GM19238 (cell line): Measurements from ENCODE around the gene KLF7.

Source experiments
- DNase-seq: peaks from one replicate; pipeline ENCODE4 v3.0.0; 2011; ENCODE audit warnings: low spot score; ENCODE audit not compliant: insufficient read length

Gene KLF7

DNA sequence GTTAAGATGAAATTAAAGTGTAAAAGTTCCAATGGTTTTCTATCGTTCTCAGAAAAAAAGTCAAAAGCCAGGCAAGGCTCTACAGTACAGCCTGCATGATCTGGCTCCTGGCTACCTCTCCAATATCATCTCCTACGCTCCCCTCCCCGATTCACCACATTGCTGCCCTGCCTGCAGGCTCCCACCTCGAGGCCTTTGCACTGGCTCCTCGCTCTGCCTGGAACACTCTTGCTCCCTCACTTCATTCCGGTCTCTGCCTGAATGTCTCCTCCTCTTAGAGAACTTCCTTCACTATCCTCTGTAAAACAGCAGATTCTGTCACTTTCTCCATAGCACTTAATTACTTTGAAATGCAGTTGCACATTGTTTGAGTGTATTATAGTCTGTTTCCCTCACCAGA lies 72.5 kb downstream of the KLF7 start:
- no peak for DNase-seq

DNA sequence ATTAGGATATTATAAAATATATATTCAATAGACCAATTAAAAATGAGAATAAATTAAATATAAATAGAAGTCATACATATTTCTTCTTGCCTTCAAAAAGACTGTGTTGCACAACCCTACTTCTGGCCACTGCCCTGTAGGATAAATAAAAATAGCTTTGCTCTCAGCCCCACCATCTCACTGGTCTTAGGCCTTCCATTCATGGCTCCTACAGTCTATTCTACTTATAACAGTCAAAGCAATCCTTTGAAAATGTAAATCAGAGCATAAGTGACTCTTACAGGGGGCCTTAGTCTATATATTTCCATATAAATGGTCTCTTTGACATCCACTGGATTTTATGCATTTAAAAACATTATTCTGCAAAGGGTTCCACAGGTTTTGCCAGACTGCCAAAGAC lies 72.9 kb downstream of the KLF7 start:
- no peak for DNase-seq

DNA sequence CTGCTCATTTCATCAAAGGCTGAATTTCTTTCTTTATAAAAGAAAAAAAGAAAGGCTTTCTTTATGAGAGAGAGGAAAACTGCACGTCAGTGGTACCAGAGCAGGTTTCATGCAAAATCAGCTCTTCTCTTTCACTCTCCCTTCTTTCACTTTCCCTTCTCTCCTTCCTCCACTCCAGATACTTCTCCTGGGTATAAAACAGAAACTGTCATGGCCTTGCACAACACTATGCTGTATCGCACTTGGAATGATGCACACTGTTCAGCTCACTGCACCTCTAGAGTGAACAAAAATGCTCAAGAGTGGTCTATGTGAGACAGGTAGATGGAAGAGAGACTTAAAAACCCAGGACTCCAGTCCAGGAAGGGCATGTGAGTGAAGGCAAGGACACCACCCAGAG lies 73.8 kb downstream of the KLF7 start:
- DNase-seq, result no peak

DNA sequence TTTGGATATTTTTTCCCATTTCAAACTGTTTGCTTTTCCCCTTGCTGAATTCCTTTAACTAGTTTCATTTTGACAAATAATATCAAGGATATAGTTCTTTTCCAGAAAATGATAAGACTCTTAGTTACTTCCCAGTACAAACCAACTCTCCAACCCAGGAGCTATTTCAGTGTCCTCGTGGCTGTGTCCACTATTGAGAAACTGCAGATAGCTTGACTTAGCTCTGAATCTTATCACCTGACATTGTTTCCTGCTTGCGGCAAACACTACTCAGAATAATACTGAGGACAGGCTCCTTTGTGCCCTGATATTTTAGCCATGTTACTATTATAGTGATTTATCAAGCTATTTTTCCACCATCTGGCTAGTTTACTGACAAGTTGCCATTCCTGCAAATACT lies 74.6 kb downstream of the KLF7 start:
- no peak for DNase-seq

DNA sequence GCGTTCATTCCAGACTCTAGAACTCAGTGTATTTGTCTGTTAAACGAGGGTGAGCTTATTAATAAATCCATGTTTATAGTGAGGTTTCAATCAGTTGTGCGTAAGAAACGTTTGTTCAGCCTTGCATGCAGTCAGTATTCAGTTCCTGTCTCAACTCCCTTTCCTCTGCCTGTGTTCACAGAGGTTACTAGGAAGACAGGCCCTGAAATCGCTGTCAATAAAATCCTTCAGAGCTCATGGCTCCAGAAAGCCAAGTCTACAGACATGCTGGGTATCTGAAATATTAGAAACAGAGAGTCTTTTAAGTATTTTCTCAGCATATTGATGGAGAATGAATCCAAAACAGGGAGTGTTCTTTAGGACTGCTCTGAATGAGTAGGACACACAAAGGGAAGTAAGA lies 75.4 kb downstream of the KLF7 start:
- DNase-seq, result no peak

DNA sequence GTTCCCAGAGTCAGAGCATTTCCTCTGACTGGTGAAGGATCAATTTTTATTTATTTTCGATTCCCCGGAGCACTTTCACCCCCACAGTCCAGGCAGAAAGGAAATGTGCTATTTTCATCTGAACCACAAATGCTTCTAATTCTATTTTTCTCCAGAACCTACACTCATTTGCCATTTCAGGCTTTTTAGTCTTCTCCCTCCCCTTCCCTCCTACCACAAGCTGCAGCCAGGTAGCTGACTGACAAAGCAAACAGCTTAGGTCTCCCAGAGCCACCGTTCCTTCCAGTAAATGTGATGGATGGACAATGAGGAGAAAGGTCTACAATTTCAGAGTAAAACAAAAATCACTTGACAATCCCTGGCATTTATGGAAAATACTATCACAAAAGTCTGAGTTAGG lies 76.9 kb downstream of the KLF7 start:
- no peak for DNase-seq

DNA sequence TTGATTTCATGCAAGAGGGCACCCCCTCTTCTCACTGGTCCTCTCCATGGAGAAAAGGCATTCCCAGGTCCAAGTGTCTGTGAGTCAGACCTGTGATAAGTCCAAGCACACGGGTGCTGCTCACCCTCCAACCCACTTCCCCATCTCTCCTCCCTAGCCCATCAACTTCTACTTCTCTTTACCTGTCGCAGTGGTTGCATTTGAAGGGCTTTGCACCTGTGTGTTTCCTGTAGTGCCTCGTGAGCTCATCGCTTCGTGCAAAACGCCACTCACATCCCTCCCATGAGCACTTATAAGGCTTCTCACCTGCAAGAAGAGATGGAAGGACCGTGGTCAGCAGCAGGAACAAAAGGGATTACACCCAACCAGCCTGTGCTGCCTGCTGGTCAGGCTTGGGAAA lies 77.5 kb downstream of the KLF7 start:
- DNase-seq, result no peak

DNA sequence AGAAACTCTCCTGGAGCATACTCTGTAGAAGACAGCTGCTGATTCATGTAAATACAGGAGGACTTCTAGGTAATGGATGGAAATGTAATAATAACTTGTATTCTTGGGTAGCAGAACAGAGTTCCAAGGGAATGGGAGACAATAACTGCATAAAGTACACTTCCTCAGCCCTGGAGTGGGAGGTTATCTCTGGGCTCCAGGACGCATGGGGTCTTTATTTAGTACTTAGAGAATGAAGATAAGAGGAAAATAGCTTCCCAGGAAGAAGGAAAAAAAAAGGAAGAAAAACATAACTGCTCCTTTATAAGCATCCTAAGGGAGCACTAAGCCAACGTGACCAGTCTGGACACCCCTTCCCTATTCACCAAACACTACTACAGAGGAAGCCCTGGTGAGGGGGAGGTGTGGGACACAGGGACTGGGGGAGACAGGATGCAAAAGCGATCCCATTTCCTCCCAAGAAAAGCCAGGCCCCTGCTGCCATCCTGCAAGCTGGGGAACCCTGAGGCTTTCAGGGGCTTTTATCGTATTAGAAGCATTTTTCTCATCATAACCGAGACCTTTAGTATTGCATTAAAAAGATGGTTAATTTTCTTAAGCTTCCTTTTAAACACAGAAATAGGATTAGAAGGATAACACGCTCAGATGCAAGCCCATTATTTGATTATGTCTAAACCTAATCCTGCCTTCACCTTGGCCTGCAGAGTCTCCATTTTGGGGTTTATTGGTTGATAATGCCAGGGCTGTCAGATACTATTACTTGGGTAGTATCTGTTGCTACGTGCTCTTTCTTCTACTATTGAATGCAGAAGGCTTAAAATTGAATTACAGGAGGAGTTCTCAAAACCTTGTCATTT lies 78.5 kb downstream of the KLF7 start:
- no peak for DNase-seq

DNA sequence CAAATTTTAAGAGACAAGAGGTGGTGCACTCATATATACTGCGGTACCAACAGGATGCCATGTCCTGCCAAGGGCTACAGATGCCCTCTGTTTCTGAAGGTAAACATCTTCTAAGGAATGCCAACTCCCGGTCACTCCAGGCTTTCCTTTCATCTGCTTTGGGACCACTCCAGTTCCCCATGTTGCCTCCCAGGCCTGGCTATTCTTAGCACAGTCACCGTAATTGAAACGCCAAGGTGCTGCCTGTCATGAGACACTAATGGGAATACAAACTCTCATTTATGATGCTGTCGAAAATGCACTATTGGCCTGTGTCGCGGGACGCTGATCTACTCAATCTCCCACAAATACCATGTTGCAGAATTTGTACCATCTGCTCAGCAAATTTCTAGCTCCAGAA lies 79.6 kb downstream of the KLF7 start:
- no peak for DNase-seq

DNA sequence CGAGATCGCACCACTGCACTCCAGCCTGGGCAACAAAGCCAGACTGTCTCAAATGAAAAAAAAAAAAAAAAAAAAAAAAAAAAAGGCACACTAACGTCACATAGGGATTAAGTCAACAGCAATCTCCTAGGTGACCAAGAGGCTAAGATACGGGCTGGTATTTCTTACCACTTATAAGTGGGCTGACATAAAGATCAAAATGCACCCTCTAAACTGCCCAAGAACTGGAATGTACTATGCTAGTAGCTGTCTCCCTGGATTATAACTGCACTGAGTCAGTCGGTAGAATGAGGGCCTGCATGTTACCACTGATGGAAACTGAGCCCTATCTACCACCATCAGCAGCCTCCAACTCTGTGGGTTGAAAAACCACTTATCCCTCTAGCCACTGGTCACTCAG lies 80.6 kb downstream of the KLF7 start:
- no peak for DNase-seq

DNA sequence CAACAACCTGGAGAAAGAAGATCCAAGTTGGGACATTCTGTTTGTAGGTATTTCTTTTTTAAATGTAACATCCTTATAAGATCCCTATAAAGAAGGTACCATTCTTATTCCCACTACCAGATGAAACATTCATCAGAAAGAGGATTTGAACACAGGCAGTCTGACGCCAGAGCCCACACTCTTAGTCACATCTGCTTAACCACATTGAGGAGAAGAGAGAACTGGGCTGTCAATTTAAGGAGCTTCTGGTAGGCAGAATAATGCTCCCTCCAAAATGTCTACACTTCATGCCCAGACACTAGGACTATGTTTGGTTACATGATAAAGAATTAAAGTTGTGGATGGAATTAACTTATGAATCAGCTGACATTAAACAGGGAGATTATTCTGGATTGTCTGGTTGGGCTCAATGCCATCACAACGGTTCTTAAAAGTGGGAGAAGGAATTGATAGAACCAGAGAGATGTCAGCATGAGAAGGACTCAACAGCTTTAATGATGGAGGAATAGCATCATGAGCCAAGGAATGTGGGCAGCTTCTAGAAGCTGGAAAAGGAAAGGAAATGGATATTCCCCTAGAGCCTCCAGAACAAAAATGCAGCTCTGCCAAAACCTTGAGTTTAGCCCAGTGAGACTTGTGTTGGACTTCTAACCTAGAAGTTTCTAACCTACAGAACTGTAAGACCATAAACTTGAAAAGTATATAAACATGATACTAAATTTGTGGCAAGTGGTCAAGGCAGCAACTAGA lies 82.2 kb downstream of the KLF7 start:
- no peak for DNase-seq

DNA sequence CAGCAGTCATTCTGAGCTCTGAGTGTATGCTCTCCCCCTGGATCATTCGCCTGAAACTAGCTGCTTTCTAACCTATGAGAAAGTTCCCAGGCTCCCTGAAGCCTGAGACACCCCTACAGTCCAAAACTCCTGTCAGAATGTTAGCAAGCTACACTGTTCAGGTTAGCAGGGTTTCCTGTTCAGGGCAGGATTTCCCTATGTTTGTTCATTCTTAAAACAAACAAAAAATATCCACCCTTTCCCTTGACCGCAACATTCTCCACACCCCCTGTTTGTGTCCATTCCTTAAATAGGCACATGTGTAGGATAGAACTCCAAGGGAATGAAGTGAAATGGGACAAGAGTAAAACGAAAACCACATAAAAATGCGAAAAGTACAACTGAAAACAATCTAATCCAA lies 83.1 kb downstream of the KLF7 start:
- DNase-seq, result no peak

DNA sequence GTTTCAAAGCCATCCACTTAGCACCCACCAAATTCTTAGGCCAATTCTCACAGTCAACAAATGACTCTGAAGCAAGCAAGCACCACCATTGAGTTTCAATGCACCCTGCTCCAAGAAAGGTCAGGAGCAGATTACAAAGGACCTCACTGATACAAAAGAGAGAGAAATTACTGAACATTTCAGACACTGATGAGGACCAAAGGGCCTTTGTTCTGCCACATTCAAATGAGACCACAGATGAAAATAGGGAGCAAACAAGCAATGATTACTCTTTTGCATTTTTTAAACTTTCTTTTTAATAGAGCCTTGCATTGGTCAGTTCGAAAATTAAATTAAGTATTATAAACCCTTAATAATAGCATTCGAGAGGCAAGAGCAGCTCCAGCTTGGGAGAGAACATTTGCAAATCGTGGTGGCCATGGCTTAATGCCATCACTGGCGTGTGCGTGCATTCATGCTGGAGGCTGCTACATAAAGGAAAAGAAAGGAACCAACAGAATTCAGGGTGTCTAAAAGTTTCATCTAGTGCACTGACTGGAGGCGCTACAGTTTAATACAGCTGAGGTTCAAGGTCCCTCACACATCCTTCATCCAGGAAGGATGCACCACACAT lies 87.5 kb downstream of the KLF7 start:
- no peak for DNase-seq

DNA sequence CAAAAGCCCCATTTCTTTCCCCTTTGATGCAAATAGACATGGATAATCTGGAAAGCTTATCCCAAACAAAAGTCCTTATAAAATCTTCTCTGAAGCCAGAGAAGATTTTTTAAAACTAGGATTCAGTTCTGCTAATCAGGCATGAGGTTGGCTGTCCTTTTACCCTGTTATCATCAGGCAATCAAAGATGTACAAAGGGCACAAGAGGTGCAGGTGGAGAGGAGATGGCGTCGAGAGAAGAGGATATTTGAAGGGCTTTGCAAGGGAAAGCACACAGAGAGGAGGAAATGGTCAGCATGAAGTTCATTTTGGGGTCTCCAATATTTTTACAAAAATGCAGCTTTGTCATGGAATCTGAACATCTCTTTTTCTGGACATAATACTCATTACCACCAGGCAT lies 88.5 kb downstream of the KLF7 start:
- no peak for DNase-seq

DNA sequence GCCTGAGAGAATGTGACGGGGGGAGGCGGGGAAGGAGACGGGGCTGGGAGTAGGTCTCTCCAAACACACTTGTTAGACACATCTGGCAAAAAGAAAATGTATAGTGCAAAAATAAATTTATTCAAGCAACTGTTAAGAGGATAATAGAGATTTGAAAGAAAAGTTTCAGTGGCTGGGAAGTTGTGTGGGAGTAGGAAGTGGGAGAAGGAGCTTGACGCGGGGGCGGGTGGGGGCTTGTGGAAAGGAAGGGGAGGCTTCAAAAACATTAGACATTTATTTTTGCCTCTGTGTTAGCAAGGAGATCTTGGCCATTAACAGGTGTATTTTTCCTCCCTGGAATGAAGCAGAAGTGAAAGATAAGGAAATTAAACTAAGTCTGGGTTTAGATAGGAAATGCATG lies 90.3 kb downstream of the KLF7 start:
- DNase-seq, result no peak

DNA sequence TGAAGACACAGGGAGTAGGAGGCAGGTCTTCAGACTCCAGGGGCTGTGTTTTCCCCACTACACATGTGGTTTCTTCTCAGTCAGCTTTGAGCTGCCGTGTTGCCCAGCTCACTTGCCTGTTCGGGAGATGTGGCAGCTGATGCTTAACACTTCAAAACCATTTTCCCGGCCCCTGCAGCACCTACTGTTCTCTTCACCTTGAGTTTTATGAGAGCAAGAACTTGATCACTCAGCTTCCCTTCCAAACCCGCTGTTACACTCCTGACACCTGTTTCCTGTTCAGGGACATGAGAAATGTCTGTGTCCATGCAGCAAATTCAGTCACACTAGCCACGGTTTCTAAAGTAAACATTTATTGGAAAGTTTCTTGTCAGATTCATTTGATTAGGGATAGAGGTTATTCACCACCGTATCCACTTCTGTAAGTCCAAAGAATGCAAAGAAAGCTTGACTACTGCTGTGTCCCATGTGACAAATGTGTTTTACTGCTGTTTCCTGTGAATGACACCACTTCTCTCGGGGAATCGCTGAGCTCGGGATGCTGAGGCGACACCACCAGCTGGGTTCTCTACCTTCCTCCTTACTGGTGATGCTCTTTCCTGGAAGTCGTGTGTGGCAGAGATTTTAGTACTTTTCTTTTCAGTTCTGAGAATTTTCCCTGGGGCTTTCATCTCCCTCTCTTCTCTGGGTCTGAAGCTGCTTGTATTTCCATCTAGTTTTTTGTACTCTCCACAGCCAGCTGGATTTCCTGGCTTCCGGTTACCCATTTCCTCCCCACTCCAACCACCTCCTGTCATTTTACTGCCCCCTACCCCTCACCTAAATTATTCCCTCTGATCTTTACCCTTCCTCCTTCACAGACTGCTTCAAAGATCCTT lies 91.7 kb downstream of the KLF7 start:
- no peak for DNase-seq

DNA sequence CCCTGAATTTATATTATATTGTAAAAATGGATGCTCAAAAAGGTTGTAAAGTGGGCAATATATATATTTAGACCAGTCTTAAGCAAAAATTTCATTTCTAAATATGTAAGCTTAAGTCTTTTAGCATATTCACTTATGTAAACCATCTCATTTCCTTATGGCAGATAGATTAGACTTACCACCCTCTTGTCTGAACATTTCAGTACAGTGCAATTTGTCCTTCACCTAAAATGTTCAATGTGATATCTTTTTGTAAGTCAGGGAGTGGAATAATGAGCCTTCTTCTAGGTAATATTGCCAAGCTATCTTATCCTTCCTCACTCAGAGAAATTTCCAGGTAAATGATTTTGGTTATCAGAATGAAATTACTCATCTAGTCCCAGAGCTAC lies 92.3 kb downstream of the KLF7 start:
- DNase-seq, result no peak

DNA sequence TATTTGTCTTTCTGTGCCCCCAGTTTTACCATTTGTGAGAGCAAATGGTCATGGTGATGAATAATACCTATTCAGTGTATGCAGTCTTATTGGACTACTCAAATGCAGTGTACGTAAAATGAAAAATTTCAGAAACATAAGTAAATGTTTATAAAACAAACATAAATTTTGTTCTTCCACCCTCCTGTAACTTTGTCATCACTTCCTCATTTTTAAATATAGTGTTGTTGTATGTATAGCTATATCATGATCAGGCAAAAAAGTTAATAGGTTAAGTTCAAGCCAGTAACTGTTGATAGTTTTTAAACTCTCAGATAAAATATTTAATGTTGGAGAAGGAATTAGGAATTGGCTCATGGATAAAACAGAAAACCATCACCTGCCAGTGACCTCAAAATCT lies 93.2 kb downstream of the KLF7 start:
- no peak for DNase-seq

DNA sequence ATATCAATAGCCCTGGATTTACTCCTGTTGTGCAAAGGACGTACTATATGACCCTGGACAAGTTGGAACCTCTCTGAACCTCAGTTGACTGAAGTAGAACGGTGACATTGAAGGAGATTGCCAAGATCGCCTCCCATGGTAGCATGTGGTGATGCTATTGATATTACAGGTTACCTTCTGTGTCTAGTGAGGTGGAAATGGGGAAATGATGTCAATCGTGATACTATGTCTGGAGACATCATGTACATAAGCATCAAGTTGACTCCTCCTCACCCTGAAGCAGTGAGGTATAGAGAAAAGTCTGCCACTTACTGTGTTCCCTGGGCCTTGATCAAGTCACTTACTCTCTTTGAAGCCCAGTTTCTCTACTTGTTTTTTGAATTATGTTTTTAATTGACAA lies 93.9 kb downstream of the KLF7 start:
- DNase-seq, result no peak

DNA sequence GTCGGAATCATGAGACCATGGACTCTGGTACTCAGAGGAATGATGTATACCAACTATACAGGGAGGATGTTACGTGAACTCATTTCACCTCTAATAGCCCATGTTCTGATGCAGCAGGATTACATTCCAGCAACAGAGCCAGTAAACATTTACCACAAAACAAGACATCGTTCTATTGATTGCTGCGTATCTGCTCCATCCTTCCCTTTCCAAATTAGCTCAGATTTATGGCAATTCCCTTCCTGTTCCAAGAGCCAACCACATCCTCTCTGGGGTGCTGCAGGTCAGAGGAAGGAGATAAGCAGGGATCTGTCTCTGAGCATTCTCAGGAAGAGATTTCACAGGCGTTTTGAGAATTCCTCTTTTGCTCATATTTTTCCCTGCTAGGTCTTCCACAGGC lies 98.3 kb downstream of the KLF7 start:
- DNase-seq, result no peak

DNA sequence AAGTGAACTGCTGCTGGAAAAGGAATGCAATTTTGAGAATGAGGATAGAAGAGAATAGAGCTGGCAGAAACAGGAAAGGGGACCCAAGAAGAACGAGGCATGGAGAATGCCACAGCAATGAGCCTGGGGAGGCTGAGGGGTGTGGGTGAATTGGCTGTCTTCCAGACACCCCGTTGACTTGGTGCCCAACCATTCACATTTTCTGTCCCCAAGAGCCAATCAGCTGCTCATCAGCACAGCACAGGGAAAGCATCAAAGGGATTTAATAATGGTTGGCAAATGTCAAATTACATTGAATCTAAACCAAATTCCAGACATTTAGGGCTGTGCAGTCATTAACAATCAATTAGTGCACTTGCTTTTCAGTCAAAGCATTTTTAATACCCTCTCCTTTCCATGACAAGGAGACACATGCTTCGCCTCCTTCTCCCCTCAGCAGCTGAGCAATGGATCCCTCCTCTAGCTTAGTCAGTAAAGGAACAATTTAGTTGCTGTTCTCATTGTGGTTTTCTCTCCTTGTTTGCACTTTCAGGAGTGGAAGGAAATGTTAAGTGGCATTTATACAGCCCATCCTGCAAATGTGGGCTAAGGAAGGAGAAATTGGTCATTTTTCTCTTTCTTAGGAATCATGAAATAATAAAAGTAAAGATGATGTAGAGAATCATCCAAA lies 98.8 kb downstream of the KLF7 start:
- no peak for DNase-seq
